NCI-H524 treated with DMSO at 0.1 percent for 48 hours (cell line): ENCODE results near the gene LEUTX.
"Not testable (repeated sequence)": the region's sequence is repeated elsewhere in the genome, so short reads cannot be mapped to it uniquely, and the experiment has no call there.

Experiments used
- DNase-seq: peaks from one replicate; lab custom pipeline; 2025; lab: John Stamatoyannopoulos, UW

The LEUTX gene, protein sequence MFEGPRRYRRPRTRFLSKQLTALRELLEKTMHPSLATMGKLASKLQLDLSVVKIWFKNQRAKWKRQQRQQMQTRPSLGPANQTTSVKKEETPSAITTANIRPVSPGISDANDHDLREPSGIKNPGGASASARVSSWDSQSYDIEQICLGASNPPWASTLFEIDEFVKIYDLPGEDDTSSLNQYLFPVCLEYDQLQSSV

DNA sequence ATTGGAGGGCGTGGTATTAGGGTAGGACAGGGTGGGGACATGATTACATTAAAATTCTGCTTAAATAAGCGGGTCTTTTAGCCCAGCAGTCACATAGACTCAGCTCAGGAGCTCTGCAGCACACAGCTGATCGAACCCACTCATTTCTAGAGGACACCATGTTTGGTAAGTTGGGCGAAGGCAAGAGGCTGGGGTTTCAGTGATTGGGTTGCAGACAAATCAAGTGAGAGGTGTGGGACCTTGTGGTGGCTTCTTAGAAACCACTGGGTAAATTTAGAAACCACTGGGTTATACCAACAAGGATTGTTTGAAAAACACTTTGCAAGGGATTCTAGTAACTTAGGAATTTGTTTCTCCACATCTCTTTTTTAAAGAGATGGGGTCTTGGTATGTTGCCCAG lies at the start of gene LEUTX:
TSS of gene LEUTX (plus strand) at position 92 of the 400 bp plus-strand sequence. CDS start at position 159, 67 bp downstream.
- no peak for DNase-seq

DNA sequence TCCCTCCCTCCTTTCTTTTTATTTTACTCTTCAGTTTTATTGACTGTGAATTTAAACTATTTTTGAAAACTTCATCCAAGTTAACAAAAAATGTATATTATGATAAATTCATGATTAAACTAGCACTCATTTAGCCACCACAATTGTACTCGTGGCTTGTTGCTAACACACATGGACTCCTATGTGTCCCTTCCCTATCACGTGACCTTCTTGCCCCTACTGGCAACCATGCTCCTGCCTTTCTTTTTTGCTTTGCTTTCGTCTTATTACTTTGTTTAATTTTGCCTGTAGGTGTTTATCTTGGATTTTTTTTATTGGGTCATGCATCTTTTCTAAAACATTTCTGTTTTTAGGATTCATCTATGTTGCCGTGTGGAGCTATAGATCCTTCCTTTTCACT lies 49.1 kb upstream of the LEUTX start:
- DNase-seq: no peak

DNA sequence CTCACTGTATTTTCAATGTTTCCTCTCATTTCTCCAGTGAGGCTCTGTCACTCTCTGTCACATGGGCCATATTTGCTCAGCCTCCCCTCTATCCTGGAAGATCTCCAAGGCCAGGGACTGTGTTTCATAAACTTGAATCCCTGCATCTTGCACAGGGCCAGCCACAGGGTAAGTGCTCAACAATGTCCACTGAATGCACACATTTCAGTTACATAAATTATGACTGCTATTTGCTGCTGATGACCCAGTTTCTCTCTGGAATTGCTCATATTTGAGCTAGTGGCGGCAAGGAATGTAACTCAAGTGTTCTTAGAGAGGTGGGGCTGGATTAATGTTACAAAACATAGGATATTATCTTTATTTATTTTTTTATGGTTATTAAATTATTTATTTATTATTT lies 47.0 kb upstream of the LEUTX start:
- no peak for DNase-seq

DNA sequence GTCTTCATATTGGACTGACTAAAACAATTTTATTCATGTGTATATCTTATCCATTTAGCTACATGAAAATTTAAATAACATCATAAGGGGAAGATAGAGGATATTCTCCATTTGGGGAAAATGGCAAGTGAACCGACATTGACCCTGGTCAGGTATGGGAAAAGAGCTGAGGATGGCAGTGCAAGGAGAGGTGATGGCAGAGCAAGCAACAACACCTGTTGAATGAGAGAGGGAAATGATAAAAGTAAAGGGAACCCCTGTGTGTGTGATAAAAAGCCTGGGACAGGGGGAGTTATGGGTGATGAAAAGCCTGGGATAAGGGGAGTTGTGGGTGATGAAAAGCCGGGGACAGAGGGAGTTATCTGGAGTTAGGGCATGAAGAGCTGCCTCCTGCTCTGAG lies 44.8 kb upstream of the LEUTX start:
- DNase-seq: no peak

DNA sequence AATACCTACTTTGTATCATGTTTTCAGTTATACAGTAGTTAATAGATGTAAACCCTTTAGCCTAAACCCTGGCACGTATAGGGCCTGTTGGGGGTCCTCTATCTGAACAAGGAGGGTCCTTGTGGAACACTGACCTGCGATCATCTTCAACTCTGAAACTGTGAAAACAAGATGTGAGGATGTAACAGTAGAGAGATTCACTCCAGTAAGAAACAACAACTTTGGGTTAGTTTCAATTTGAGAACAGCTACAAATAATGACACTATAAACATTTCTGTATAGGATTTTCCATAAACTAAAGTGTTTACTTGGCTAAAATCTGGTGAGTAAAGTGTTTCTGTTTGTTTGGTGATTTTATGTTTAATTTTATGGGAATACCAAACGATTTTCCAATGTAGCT lies 43.0 kb upstream of the LEUTX start:
- DNase-seq: no peak

DNA sequence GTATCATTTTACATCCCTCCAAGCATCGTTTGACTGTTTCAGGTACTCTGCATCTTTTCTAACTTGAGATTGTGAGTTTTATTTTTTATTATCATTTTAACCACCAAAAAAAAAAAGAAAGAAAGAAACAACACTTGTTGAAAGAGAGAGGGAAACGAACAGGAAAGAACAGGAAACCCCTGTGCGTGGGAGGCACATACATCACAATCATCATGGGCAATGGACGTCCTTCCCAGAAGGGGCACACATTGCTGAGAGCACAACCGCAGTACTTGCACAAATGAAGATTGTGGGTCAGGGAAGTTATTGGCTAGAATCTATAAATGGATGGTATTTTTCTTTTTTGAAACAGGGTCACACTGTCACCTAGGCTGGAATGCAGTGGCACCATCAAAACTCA lies 42.6 kb upstream of the LEUTX start:
- DNase-seq: no peak

DNA sequence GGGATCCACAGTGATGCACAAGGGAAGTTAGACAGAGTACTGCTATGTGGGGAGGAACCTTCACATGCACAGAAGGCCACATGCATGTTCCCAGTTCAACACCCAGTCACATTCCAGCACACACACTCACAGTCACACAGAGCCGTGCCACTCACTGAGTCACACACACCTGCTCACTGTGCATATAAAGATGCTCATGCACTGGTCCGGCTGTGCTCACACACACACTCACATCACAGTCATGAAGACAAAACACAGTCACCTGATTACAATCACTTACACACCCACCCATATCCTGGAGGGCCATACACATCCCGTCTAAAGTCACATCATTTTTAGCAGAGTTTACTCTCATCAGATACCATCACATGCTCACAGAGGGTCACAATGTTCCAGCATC lies 41.3 kb upstream of the LEUTX start:
- no peak for DNase-seq

DNA sequence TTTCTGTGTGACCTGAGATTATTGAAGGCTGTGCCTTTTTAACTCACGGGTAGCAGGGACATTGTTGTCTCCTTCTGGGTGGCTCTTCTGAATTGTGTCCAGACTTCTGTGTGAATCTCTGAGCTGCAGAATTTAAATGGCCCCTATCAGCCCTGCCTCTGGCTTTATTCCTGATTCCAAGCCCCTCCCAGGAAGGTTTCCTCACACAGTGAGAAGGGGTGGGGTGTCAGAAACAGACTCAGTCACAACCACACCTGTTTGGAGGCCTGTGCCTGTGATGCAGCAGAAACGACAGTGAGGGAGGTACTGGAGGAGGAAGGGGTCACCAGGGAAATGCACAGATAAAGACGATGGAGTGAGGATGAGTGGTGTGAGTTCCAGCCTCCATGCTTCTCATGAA lies 40.8 kb upstream of the LEUTX start, which contains the start of gene CLC:
TSS of gene CLC (minus strand) at position 139 of the 400 bp plus-strand sequence. CDS start at position 62, 77 bp downstream.
- no peak for DNase-seq

DNA sequence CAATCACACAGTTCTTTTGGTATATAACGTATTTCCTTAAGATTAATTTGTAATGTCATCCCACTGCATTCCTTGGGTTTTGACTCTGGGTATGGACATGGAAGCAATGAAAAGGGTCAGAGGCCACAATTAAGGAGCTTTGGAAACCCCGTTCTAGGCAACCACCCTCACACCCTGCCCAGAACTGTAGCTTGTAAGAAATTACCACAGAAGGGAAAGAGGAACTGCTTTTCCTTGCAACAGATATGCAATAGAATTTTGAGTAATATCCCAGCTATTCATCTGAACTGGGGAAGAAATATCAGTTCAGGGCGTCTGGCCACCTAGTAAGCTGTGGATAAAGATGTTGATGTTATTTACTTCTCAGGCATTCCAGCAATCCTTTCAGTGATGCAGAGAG lies 39.8 kb upstream of the LEUTX start:
- DNase-seq: no peak

DNA sequence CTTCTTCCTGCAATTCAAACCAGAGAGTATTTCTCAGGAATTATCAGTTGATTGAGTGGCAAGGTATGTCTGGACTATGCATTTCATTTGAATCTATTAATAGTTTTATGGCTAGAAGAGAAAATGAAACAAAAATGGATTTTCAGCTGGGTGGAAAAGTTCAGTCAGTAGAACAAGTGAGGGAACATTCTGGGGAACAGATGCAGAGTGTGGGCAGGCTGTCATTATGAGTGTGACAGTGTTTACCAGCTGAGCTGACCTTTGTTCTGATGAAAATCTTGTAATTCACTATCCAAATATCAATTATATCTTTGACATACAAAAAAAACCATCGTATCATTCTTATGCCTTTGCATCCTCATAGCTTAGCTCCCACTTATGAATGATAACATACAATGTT lies 38.3 kb upstream of the LEUTX start:
- DNase-seq: no peak

DNA sequence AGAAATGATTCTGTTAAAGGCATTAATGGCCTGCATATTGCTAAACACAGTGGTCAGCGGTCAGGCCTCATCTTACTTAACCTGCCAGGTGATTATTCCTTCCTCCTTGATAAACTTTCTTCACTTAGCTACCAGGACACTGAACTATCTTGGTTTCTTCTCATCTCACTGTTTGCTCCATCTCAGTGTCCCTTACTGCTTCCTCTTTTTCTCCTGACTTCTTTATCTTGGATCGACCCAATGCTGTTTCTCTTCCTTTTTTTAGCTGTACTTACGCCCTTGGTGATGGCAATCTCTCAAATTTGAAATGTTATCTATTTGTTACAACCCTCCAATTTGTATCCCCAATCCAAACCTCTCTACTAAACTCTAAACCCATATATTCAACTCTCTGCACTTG lies 33.0 kb upstream of the LEUTX start:
- no peak for DNase-seq

DNA sequence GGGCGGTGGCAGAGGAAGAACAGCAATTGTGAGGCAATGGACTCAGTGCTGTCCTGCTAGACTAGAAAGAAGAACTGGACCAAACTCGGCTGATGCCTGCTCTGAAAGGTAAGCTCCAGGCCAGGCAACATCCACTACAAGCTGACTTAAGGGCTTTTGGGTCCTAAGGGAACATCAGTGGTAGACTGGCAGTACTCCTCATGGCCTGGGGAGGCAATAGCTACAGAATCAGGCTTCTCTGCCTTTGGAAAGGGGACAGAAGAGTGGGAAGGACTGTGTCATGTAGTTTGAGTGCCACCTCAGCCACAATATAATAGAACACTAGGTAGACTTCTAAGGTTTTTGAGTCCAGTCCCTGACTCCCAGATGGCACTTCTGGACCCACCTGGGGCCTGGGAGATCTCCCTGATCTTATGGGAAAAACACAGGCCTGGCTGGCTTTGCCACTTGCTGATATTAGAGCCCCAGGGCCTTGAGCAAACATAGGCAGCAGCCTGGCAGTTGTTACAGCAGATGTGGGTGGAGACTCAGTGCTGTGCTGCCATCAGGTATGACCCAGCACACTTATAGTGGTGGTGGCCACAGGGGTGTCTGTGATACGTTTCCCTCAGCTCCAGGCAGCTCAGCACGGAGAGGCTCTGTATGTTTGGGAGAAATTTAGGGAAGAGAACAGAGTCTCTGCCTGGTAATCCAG lies 31.7 kb upstream of the LEUTX start:
- DNase-seq: no peak

DNA sequence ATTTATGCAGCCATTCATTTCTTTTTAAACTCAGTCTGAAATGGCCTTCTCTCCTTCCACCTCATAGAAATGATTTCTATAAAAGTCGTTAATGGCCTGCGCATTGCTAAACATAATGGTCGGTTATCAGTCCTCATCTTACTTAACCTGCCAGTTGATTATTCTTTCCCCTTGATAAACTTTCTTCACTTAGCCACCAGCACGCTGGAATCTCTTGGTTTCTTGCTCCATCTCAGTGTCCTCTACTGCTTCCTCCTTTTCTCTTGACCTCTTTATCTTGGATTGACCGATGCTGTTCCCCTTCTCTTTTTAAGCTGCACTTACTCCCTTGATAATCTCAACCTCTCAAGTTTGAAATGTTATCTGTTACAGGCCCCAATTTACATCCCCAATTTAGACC lies 28.7 kb upstream of the LEUTX start:
- no peak for DNase-seq

DNA sequence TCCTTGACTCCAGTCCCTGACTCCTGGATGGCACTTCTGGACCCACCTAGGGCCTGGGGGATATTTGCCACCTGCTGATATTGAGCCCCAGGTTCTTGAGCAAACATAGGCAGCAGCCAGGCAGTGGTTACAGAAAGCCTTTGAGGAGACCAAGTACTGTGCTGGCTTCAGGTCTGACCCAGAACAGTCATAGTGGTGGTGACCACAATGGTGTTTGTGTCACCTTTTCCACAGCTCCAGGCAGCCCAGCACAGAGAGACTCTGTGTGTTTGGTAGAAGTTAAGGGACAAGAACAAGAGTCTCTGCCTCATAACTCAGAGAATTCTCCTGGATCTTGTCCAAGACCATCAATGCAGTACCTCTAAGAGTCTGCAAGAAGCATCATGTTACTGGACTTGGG lies 26.3 kb upstream of the LEUTX start:
- no peak for DNase-seq

DNA sequence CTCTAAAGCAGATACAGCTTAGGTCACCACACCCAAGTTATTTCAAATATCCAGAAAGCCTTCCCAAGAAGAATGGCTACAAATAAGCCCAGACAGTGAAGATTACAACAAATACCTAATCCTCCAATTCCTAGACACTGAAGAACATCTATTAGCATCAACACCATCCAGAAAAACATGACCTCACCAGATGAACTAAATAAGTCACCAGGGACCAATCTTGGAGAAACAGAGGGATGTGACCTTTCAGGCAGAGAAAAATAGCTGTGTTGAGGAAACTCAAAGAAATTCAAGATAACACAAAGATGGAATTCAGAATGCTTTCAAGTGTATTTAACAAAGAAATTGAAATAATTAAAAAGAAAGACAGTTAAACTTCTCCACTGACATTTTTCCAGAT lies 25.9 kb upstream of the LEUTX start:
- DNase-seq: no peak

DNA sequence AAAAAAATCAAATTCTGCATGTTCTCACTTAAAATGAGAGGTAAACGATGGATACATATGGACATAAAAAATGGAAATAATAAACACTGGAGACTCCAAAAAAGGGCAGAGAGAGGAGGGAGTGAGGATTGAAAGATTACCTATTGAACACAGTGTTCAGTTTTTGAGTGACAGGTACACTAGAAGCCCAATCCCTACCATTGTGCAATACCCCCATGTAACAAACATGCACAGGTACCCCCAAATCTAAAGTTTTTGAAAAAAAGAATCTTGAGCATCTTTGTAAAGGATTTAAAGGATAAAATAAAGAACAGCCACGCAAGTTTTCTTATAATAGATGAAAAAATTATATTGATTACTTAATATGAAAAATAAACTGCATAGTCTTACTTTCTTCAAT lies 24.1 kb upstream of the LEUTX start:
- no peak for DNase-seq

DNA sequence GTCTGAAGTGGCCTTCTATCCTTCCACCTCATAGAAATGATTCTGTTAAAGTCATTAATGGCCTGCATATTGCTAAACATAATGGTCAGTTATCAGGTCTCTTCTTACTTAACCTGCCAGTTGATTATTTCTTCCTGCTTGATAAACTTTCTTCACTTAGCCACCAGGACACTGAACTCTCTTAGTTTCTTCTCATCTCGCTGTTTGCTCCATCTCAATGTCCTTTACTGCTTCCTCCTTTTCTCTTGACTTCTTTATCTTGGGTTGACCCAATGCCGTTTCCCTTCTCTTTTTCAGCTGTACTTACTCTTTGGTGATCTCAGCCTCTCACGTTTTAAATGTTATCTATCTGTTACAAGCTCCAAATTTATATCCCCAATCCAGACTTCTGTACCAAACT lies 23.7 kb upstream of the LEUTX start:
- no peak for DNase-seq

DNA sequence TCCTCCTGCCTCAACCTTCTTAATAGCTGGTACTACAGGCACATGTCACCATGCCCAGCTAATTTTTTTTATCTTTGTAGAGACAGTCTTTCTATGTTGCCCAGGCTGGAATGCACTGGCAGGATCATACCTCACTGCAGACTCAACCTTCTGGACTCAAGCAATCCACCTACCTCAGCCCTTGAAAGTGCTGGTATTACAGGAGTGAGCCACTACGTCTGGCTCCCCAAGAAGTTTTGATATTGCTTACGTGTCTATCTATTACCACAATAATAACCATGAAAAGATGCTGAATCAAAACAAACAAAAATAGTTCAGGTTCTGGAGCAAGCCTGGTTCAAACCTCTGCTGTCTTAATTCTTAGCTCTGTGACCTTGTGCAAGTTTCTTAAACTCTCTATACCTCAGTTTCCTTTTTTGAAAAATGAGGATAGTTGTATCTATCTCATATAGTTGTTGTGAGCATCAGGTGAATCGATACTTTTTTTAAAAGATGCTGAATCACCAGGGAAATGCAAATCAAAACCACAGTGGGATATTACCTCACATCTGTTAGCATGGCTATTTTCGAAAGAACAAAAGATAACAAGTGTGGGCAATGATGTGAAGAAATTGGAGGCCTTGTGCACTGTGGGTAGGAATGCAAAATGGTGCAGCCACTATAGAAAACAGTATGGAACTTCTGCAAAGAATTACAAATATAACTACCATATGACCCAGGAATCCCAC lies 19.0 kb upstream of the LEUTX start:
- DNase-seq: no peak

DNA sequence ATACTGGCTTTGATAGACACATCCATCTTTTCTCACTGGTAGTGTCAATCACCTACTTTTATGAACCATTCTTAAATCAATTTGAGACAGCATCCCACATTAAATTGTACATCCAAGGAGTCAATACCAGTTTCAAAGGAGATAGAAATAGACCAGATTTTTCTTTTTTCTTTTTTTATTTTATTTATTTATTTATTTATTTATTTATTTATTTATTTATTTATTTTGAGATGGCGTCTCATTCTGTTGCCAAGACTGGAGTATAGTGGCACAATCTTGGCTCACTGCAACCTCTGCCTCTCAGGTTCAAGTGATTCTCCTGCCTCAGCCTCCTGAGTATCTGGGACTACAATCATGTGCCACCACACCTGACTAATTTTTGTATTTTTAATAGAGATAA lies 16.8 kb upstream of the LEUTX start:
- not testable (repeated sequence) for DNase-seq

DNA sequence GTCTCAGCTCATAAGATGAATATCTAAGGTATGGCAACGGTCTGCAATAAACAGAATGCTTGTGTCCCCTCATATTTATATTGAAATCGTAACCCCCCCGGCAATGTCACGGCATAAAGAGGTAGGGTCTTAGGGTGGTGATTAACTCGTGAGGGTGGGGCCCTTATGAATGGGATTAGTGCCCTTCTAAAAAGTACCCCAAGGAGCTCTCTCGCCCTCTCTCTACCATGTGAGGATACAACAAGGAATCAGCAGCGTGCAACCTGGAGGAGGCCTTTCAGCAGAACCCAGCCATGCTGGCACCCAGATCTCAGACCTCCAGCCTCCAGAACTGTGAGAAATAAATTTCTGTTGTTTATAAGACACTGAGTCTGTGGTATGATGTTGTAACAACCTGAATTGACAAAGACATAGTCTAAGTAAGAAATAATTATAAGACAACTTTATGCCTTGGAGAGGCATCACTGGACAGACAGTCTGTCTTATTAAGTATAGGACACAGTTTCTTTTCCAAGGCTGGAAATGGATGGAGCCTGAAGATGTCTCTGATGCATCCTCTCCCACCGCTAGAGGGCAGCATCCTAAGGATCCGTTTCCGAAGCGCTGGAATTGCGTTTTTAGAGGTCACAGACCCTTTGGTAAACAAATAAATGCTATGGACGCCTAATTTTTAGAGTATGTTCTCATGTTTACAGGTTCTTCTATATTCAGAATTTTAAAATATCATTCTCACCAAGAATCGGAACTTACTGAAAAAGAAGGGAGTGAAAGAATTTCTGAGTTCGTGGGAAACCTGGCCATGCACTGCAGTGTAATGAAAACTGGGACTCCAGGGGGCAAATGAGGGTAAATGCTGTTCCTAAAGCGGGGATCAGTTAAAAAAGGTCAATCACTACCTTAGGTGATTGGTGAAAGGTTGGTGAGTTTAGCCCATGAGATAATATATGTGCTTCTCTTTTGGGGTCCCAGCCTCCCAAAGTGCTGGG lies 13.3 kb upstream of the LEUTX start:
- no peak for DNase-seq

DNA sequence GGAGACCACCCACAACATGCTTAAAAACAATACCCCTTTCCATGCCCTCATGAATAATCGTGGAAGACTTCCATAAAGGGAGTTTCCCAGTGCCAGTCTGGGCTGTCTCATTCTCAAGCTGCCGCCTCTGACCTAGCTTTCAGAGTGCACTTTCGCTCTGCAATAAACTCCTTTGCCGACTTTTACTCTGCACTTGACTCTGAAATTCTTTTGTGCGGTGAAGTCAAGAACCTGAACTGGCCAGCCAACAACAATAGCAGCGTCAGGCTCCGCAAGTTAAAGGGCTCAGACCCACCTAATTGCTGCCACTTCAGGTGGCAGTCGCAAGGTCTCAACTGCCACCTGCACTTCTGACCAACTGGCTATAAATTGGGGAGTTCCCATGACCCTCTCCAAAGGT lies 10.3 kb upstream of the LEUTX start:
- no peak for DNase-seq

DNA sequence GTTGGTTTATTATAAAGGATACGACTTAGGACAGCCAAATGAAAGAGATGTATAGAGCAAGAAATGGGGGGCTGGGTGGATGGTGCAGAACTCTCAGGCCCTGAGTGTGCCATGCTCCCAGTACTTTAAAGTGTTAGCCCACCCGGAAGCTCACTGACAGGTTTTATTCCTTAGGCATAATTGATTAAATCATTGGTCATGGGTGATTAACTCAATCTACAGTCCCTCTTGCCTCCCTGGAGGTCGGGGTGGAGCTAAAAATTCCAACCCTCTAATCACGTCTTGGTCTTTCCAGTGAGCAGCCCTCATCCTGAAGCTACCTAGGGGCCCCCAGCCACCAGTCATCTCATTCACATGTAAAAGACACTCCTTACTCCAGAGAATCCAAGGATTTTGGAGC lies 9.9 kb upstream of the LEUTX start:
- DNase-seq: no peak
